H1 (cell line): Measurements from ENCODE around the gene CYP39A1. TPM values are rescaled to one million over a fixed set of nuclear protein-coding genes. Genes with fewer than 3 reads are reported as not detected.

Experiments used
- CTCF ChIA-PET: fragments of 300-600 bp; sonication (Branson Sonifier 250); formaldehyde crosslinking; loops from one replicate; lab custom pipeline; 2021; ENCODE audit not compliant: partially characterized antibody; lab: Charles Lee
- POLR2A ChIA-PET: fragments of 300-600 bp; sonication (Branson Sonifier 250); formaldehyde crosslinking; loops from one replicate; lab custom pipeline; 2021; ENCODE audit warnings: inconsistent platforms; ENCODE audit not compliant: partially characterized antibody; lab: Charles Lee
- DNase-seq, 2 experiments: peaks; one replicate each; pipeline versions ENCODE4 v3.0.0 to v3.0.0-alpha.2; 2010 to 2022; ENCODE audit warnings: low spot score in 2 of 2, low read depth in 1 of 2, mixed read lengths in 1 of 2
- FAIRE-seq: peaks from 2 replicates; lab custom pipeline; 2011; peaks lifted over from hg19 to GRCh38; lab: Jason Lieb, UNC
- H2AFZ ChIP-seq: 2 replicates; pipeline ENCODE4 v1.8.1; 2012; ENCODE audit warnings: low read length, inconsistent platforms
- H2AK5ac ChIP-seq: 2 replicates; pipeline ENCODE4 v1.6.1; 2013; ENCODE audit warnings: low read depth, low read length
- H2BK120ac ChIP-seq: replicated peaks from 2 replicates; pipeline ENCODE3; 2013; ENCODE audit warnings: low read depth, low read length, inconsistent platforms
- H2BK12ac ChIP-seq: 2 replicates; pipeline ENCODE4 v1.6.1; 2013; ENCODE audit warnings: low read depth, low read length
- H2BK15ac ChIP-seq: 2 replicates; pipeline ENCODE4 v1.6.1; 2013; ENCODE audit warnings: low read length
- H2BK20ac ChIP-seq: 2 replicates; pipeline ENCODE4 v1.6.1; 2013; ENCODE audit warnings: low read length
- H2BK5ac ChIP-seq: 2 replicates; pipeline ENCODE4 v1.6.1; 2013; ENCODE audit warnings: low read depth, low read length
- H3K14ac ChIP-seq: 2 replicates; pipeline ENCODE4 v1.6.1; 2013; ENCODE audit warnings: inconsistent platforms; ENCODE audit not compliant: insufficient read length
- H3K18ac ChIP-seq: 2 replicates; pipeline ENCODE4 v1.6.1; 2013; ENCODE audit warnings: low read length; ENCODE audit errors: extremely low read depth
- H3K23ac ChIP-seq: 2 replicates; pipeline ENCODE4 v1.6.1; 2013; ENCODE audit warnings: inconsistent platforms; ENCODE audit not compliant: insufficient read length
- H3K23me2 ChIP-seq: 2 replicates; pipeline ENCODE4 v1.6.1; 2013; ENCODE audit warnings: low read depth, low read length
- H3K27ac ChIP-seq: 2 replicates; pipeline ENCODE4 v1.6.1; 2011; ENCODE audit warnings: low read depth, low read length, inconsistent platforms
- H3K27me3 ChIP-seq, 4 experiments: replicated peaks in 1 of 4; 1 replicate in 1 of 4; 2 replicates in 3 of 4; pipeline versions ENCODE4 v1.6.1 to v1.8.1; 2011 to 2013; ENCODE audit warnings: low read length in 3 of 4, mild to moderate bottlenecking in 3 of 4, inconsistent platforms in 2 of 4, mixed read lengths in 2 of 4, moderate library complexity in 1 of 4; ENCODE audit not compliant: control insufficient read depth in 3 of 4, insufficient read depth in 3 of 4; ENCODE audit errors: extremely low read depth in 1 of 4
- H3K36me3 ChIP-seq, 4 experiments: 2 replicates each; pipeline versions ENCODE4 v1.6.1 to v1.8.1; 2011 to 2013; ENCODE audit warnings: mild to moderate bottlenecking in 4 of 4, low read length in 3 of 4, moderate library complexity in 2 of 4, control low read depth in 1 of 4, inconsistent platforms in 1 of 4; ENCODE audit not compliant: insufficient read depth in 4 of 4, control insufficient read depth in 2 of 4
- H3K4ac ChIP-seq: replicated peaks from 2 replicates; pipeline ENCODE3; 2013; ENCODE audit warnings: low read length, low read depth, mixed read lengths, inconsistent platforms; ENCODE audit not compliant: insufficient read length
- H3K4me1 ChIP-seq, 4 experiments: replicated peaks in 1 of 4; 1 replicate in 1 of 4; 2 replicates in 3 of 4; pipeline versions ENCODE4 v1.6.1 to v1.8.1; 2011 to 2013; ENCODE audit warnings: low read length in 3 of 4, inconsistent platforms in 2 of 4, mixed read lengths in 1 of 4; ENCODE audit not compliant: insufficient read depth in 4 of 4, control insufficient read depth in 3 of 4
- H3K4me2 ChIP-seq, 2 experiments: 2 replicates each; pipeline versions ENCODE4 v1.6.1 to v1.8.1; 2011 to 2013; ENCODE audit warnings: low read depth in 2 of 2, low read length in 2 of 2, control low read depth in 1 of 2, inconsistent platforms in 1 of 2, mild to moderate bottlenecking in 1 of 2; ENCODE audit not compliant: insufficient read depth in 1 of 2
- H3K4me3 ChIP-seq, 4 experiments: fragments of 200-600, 300-600 bp in 1 of 4; sonication (generic), shearing (Covaris generic), sonication (Bioruptor Twin) in 1 of 4; 2 replicates each; pipeline versions ENCODE4 v1.5.1 to v1.8.1; 2011 to 2016; ENCODE audit warnings: low read length in 4 of 4, low read depth in 3 of 4, control low read depth in 2 of 4, inconsistent platforms in 2 of 4, mild to moderate bottlenecking in 2 of 4, mixed read lengths in 1 of 4, moderate library complexity in 1 of 4; ENCODE audit not compliant: insufficient read depth in 2 of 4; ENCODE audit errors: extremely low read depth in 1 of 4
- H3K56ac ChIP-seq: replicated peaks from 2 replicates; pipeline ENCODE3; 2013; ENCODE audit warnings: low read depth, mild to moderate bottlenecking, mixed read lengths, low read length, inconsistent platforms; ENCODE audit not compliant: insufficient read length
- H3K79me1 ChIP-seq: 2 replicates; pipeline ENCODE4 v1.6.1; 2013; ENCODE audit warnings: low read depth, low read length, control low read depth
- H3K79me2 ChIP-seq, 2 experiments: 2 replicates each; pipeline versions ENCODE4 v1.6.1 to v1.8.1; 2012 to 2013; ENCODE audit warnings: low read length in 2 of 2, mild to moderate bottlenecking in 2 of 2, inconsistent platforms in 1 of 2; ENCODE audit not compliant: insufficient read depth in 2 of 2, control insufficient read depth in 1 of 2
- H3K9ac ChIP-seq, 4 experiments: replicated peaks in 1 of 4; 1 replicate in 1 of 4; 2 replicates in 3 of 4; pipeline versions ENCODE4 v1.6.1 to v1.8.1; 2011 to 2013; ENCODE audit warnings: low read depth in 3 of 4, low read length in 3 of 4, control low read depth in 2 of 4, mild to moderate bottlenecking in 2 of 4, moderate library complexity in 2 of 4, inconsistent platforms in 1 of 4; ENCODE audit errors: extremely low read depth in 1 of 4
- H3K9me3 ChIP-seq, 2 experiments: 2 replicates each; pipeline versions ENCODE4 v1.6.1 to v1.8.1; 2012 to 2013; ENCODE audit warnings: mild to moderate bottlenecking in 2 of 2, moderate library complexity in 2 of 2, control low read depth in 1 of 2, inconsistent platforms in 1 of 2, low read depth in 1 of 2, low read length in 1 of 2, mixed read lengths in 1 of 2; ENCODE audit not compliant: insufficient read depth in 2 of 2
- H4K20me1 ChIP-seq, 2 experiments: replicated peaks in 1 of 2; 2 replicates each; pipeline versions ENCODE3 to v1.8.1; 2011 to 2013; ENCODE audit warnings: inconsistent platforms in 2 of 2, low read length in 2 of 2, mild to moderate bottlenecking in 1 of 2; ENCODE audit not compliant: insufficient read depth in 2 of 2, control insufficient read depth in 1 of 2
- H4K5ac ChIP-seq: 2 replicates; pipeline ENCODE4 v1.6.1; 2013; ENCODE audit warnings: low read length, low read depth, mixed read lengths, inconsistent platforms; ENCODE audit not compliant: insufficient read length
- H4K8ac ChIP-seq: 2 replicates; pipeline ENCODE4 v1.8.0; 2013; ENCODE audit warnings: mild to moderate bottlenecking, moderate library complexity, low read length, inconsistent platforms; ENCODE audit not compliant: insufficient read depth; ENCODE audit errors: extremely low read depth
- H4K91ac ChIP-seq: replicated peaks from 2 replicates; pipeline ENCODE3; 2013; ENCODE audit warnings: low read length, mixed read lengths, inconsistent platforms; ENCODE audit not compliant: insufficient read length
- ASH2L ChIP-seq: fragments of 200-600, 300-600 bp; sonication (generic); IDR thresholded peaks from one replicate; pipeline ENCODE4 v1.7.1; 2017; ENCODE audit warnings: low read length
- CEBPB ChIP-seq: IDR thresholded peaks from 2 replicates; pipeline ENCODE4 v1.6.1; 2012; ENCODE audit warnings: low read depth, low read length
- CTBP2 ChIP-seq: IDR thresholded peaks from 2 replicates; pipeline ENCODE4 v1.7.0; 2011; ENCODE audit warnings: borderline replicate concordance, mild to moderate bottlenecking, moderate library complexity, mixed read lengths, low read length; ENCODE audit not compliant: insufficient read depth, insufficient read length
- KDM5A ChIP-seq: fragments of 200-600 bp; IDR thresholded peaks from 2 replicates; pipeline ENCODE4 v1.7.1; 2012; ENCODE audit warnings: mild to moderate bottlenecking, low read length, inconsistent platforms, mixed read lengths
- PHF8 ChIP-seq: fragments of 200-600 bp; sonication (generic); conservative IDR thresholded peaks from 2 replicates; pipeline ENCODE4 v1.7.1; 2012; ENCODE audit warnings: low read depth, mild to moderate bottlenecking, inconsistent platforms, low read length, moderate library complexity
- RBBP5 ChIP-seq: IDR thresholded peaks from 2 replicates; pipeline ENCODE4 v1.7.1; 2012; ENCODE audit warnings: low read depth, mild to moderate bottlenecking, inconsistent platforms, low read length, moderate library complexity, borderline replicate concordance
- SRF ChIP-seq: IDR thresholded peaks from 2 replicates; pipeline ENCODE4 v1.6.1; 2011; ENCODE audit warnings: mild to moderate bottlenecking, low read depth, low read length, moderate library complexity
- WGBS, 2 experiments: shearing (Covaris generic) in 1 of 2; methylation state at CpG; one replicate each; pipeline versions ENCODE4 v1.1.6 to v1.1.7; 2013 to 2015; ENCODE audit warnings: low lambda C conversion rate in 2 of 2, mixed read lengths in 2 of 2, inconsistent platforms in 1 of 2, low coverage in 1 of 2, missing lambda C conversion rate in 1 of 2; ENCODE audit not compliant: insufficient replicate concordance in 2 of 2, insufficient coverage in 1 of 2, insufficient read length in 1 of 2; ENCODE audit errors: extremely low coverage in 1 of 2, missing lambda C conversion rate in 1 of 2; 5-methylcytosine and 5-hydroxymethylcytosine counted together
- long read RNA-seq, 2 experiments: library from RNA in 1 of 2; library from capped mRNA in 1 of 2; stranded (forward); transcript quantifications; one replicate each; pipeline ENCODE4 v2.0.0, GENCODE V29; 2021; ENCODE audit warnings: inconsistent platforms in 1 of 2
- polyA minus RNA-seq, 3 experiments: library from RNA; depleted of rRNA, polyadenylated mRNA; stranded (reverse); fragments of >200 nt; gene quantifications; 1 replicate in 2 of 3; 2 replicates in 1 of 3; pipeline ENCODE4 v1.2.3, GENCODE V29; 2011
- polyA plus RNA-seq, 7 experiments: library from polyadenylated mRNA; depleted of rRNA in 3 of 7; stranded (reverse) in 5 of 7; unstranded in 2 of 7; fragments of >200 nt in 5 of 7; fragments of 200-250 nt in 2 of 7; gene quantifications; 1 replicate in 5 of 7; 2 replicates in 1 of 7; 4 replicates in 1 of 7; pipeline versions ENCODE4 v1.2.1 to v1.2.3, GENCODE V29; 2011 to 2013; ENCODE audit warnings: missing spikeins in 2 of 7, mixed read lengths in 2 of 7
- total RNA-seq: library from RNA; stranded (reverse); fragmentation: NEBNext Ultra II Directional; extraction: Animal tissue kit (Norgen Biotek cat#: 25700); gene quantifications from 2 replicates; pipeline ENCODE4 v1.2.1, GENCODE V29; 2021
- TF ChIP-seq, protein P1 (sequence below): IDR thresholded peaks from 2 replicates; pipeline ENCODE4 v1.6.1; 2011; ENCODE audit warnings: low read depth, mild to moderate bottlenecking, low read length; ENCODE audit not compliant: insufficient read depth

The CYP39A1 gene
- total RNA-seq (2.4 and 2.5 TPM in 2 replicates), polyA plus RNA-seq (2011; rRNA removed) (0.20 and 0.71 TPM in 2 replicates), polyA minus RNA-seq (2011; rRNA and poly(A)+ RNA removed) (0.73 and 1.6 TPM in 2 replicates)
- 1.3 TPM for polyA plus RNA-seq (2011; cell fraction: cytosol; rRNA removed)
- polyA plus RNA-seq (2011; cell fraction: nucleus; rRNA removed), result 0.29 TPM
- 0.97 to 1.6 TPM (median 1.4 TPM) in 4 replicates for polyA plus RNA-seq (2012, experiment 1 of 2)
- 0.12 TPM for polyA plus RNA-seq (2012, experiment 2 of 2)
- polyA plus RNA-seq (2013, experiment 1 of 2), result 1.5 TPM
- 2.1 TPM for polyA plus RNA-seq (2013, experiment 2 of 2)
- polyA minus RNA-seq (2011; cell fraction: cytosol; rRNA and poly(A)+ RNA removed), result 0.81 TPM
- 1.3 TPM for polyA minus RNA-seq (2011; cell fraction: nucleus; rRNA and poly(A)+ RNA removed)
- long read RNA-seq, experiment 1, partial matches to known transcripts, result 0 of 1 reads
- long read RNA-seq, experiment 1, other reads (novel, unspliced or antisense), result 0 of 1 reads
- long read RNA-seq, experiment 2, partial matches to known transcripts, result 0 of 3 reads
- long read RNA-seq, experiment 2, other reads (novel, unspliced or antisense), result 1 of 3 reads

GRCh38 chr6:46652603-46653438, at the start of gene CYP39A1, which contains the start of gene SLC25A27:
Gene CYP39A1, minus strand, starts transcription at chr6:46652818. Its CDS starts 236 bp downstream, at chr6:46652582.
Gene SLC25A27, plus strand, starts transcription at chr6:46652975. Its CDS starts 218 bp downstream, at chr6:46653193.
- no peak within 1 kb of the TSS for H2BK5ac ChIP-seq
- peaks cover 0 to 2% of the 10 kb centered on the region in 2 experiments for H4K20me1 ChIP-seq
- CTCF ChIA-PET, result no interaction called here
- peak within 1 kb of the TSS; percentile 60 to 73 for H3K4me2 ChIP-seq
- peaks cover 0 to 5% (median 2%) of the 10 kb centered on the region in 4 experiments; a peak in 3 of 7 replicates for H3K27me3 ChIP-seq
- no peak within 1 kb of the TSS for H2AK5ac ChIP-seq
- H2BK20ac ChIP-seq, result no peak within 1 kb of the TSS
- WGBS, 2 experiments, result 2% methylated on average over 57 of the region's 72 CpGs; no CpG with 5 or more reads in 1 of the 2 experiments
- no peaks in the 10 kb centered on the region for H3K79me1 ChIP-seq
- H3K27ac ChIP-seq, result no peak within 1 kb of the TSS
- peak within 1 kb of the TSS; percentile 69 for H4K5ac ChIP-seq
- peaks cover 6% of the 10 kb centered on the region for H3K23me2 ChIP-seq
- H4K8ac ChIP-seq, result no peak within 1 kb of the TSS; the same call in 1 of the 2 replicates
- no peak within 1 kb of the TSS for H2BK12ac ChIP-seq
- peak within 1 kb of the TSS; percentile 97 for H2AFZ ChIP-seq
- peaks cover 0 to 7% (median 2%) of the 10 kb centered on the region in 4 experiments; a peak in 2 of 7 replicates for H3K4me1 ChIP-seq
- no peak within 1 kb of the TSS for H3K56ac ChIP-seq
- peak within 1 kb of the TSS; percentile 57; the same call in 1 of the 2 replicates for H3K18ac ChIP-seq
- no peaks in the 10 kb centered on the region; a peak in 1 of 8 replicates for H3K36me3 ChIP-seq
- H3K9ac ChIP-seq, result peak within 1 kb of the TSS; percentile 69 to 87 (median 71)
- no peaks in the 10 kb centered on the region for H3K9me3 ChIP-seq
- no peak within 1 kb of the TSS for H2BK120ac ChIP-seq
- peak within 1 kb of the TSS; percentile 75; the same call in 1 of the 2 replicates for H2BK15ac ChIP-seq
- H4K91ac ChIP-seq, result no peak within 1 kb of the TSS
- no peak within 1 kb of the TSS for H3K23ac ChIP-seq
- POLR2A ChIA-PET, result no interaction called here
- H3K4me3 ChIP-seq, result peak within 1 kb of the TSS; percentile 86 to 96 (median 94)
- H3K79me2 ChIP-seq, result peaks cover 0 to 3% of the 10 kb centered on the region in 2 experiments; a peak in 1 of 4 replicates
- H3K14ac ChIP-seq, result no peak within 1 kb of the TSS
- FAIRE-seq (no peak), DNase-seq (peak; percentile 60 to 94)
- no peak within 1 kb of the TSS for H3K4ac ChIP-seq
- TF ChIP-seq ASH2L, result peak; percentile 87
- no peak for TF ChIP-seq SRF
- TF ChIP-seq CEBPB, result no peak
- TF ChIP-seq, protein P1, sequence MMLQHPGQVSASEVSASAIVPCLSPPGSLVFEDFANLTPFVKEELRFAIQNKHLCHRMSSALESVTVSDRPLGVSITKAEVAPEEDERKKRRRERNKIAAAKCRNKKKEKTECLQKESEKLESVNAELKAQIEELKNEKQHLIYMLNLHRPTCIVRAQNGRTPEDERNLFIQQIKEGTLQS, result no peak
- peak; percentile 72 for TF ChIP-seq CTBP2
- TF ChIP-seq KDM5A, result no peak
- peak; percentile 31; the same call in 1 of the 2 replicates for TF ChIP-seq PHF8
- peak; percentile 82; the same call in 1 of the 2 replicates for TF ChIP-seq RBBP5
